IMR-90 (cell line): ENCODE results near the gene ANXA4. TPM values are rescaled to one million over a fixed set of nuclear protein-coding genes. Genes with fewer than 3 reads are reported as not detected.
"Not testable (repeated sequence)": the region's sequence is repeated elsewhere in the genome, so short reads cannot be mapped to it uniquely, and the experiment has no call there.

Experiments
- ATAC-seq: fragments of 200-7000 bp; cut with Tn5 transposase; 2 replicates; pipeline ENCODE4 v1.9.1; 2020; ENCODE audit warnings: low read depth, mild to moderate bottlenecking, moderate library complexity
- BruUV-seq: library from RNA; stranded (reverse); fragments of 400-500 nt; replicated peaks from 2 replicates; lab custom pipeline; 2021; lab: Mats Ljungman, UMichigan
- CTCF ChIA-PET: fragments of 300-600 bp; formaldehyde crosslinking; extraction: SDS; loops from one replicate; lab custom pipeline; 2021; ENCODE audit warnings: antibody characterized with exemption; lab: Yijun Ruan, JAX
- POLR2A ChIA-PET: fragments of 300-600 bp; sonication (Branson Sonifier 250); formaldehyde crosslinking; loops from one replicate; lab custom pipeline; 2022; ENCODE audit warnings: antibody characterized with exemption; ENCODE audit not compliant: unreplicated experiment; lab: Charles Lee
- DNase-seq: peaks from one replicate; pipeline ENCODE4 v3.0.0; 2013
- H2AFZ ChIP-seq: replicated peaks from 2 replicates; pipeline ENCODE3; 2013; ENCODE audit warnings: low read length, mild to moderate bottlenecking; ENCODE audit not compliant: poor library complexity
- H2AK5ac ChIP-seq: 2 replicates; pipeline ENCODE4 v1.6.1; 2013; ENCODE audit warnings: low read depth, low read length, inconsistent platforms
- H2AK9ac ChIP-seq: replicated peaks from 2 replicates; pipeline ENCODE3; 2013; ENCODE audit warnings: mild to moderate bottlenecking, low read depth, low read length, moderate library complexity; ENCODE audit not compliant: poor library complexity
- H2BK120ac ChIP-seq: 2 replicates; pipeline ENCODE4 v1.6.1; 2013; ENCODE audit warnings: low read depth, low read length, inconsistent platforms
- H2BK15ac ChIP-seq: 3 replicates; pipeline ENCODE4 v1.6.1; 2013; ENCODE audit warnings: low read depth, low read length, inconsistent platforms
- H2BK20ac ChIP-seq: 2 replicates; pipeline ENCODE4 v1.6.1; 2013; ENCODE audit warnings: low read depth, mild to moderate bottlenecking, inconsistent platforms, low read length, moderate library complexity
- H2BK5ac ChIP-seq: 2 replicates; pipeline ENCODE4 v1.6.1; 2013; ENCODE audit warnings: mild to moderate bottlenecking, low read depth, low read length, inconsistent platforms; ENCODE audit not compliant: poor library complexity, severe bottlenecking
- H3K14ac ChIP-seq: replicated peaks from 2 replicates; pipeline ENCODE4 v1.6.1; 2013; ENCODE audit warnings: low read depth, low read length, inconsistent platforms
- H3K18ac ChIP-seq: 2 replicates; pipeline ENCODE4 v1.6.1; 2013; ENCODE audit warnings: low read depth, low read length, control low read depth
- H3K23ac ChIP-seq: 2 replicates; pipeline ENCODE4 v1.6.1; 2013; ENCODE audit warnings: low read depth, low read length, inconsistent platforms
- H3K27ac ChIP-seq: 2 replicates; pipeline ENCODE4 v1.5.1; 2013; ENCODE audit warnings: mild to moderate bottlenecking, control low read depth, low read length; ENCODE audit not compliant: insufficient read depth
- H3K27me3 ChIP-seq: 2 replicates; pipeline ENCODE4 v1.6.1; 2013; ENCODE audit warnings: low read length; ENCODE audit not compliant: control insufficient read depth, insufficient read depth
- H3K36me3 ChIP-seq: 2 replicates; pipeline ENCODE4 v1.6.1; 2013; ENCODE audit warnings: low read length, mixed read lengths; ENCODE audit not compliant: control insufficient read depth, insufficient read depth
- H3K4ac ChIP-seq: 2 replicates; pipeline ENCODE4 v1.6.1; 2013; ENCODE audit warnings: low read depth, low read length, inconsistent platforms
- H3K4me1 ChIP-seq: 2 replicates; pipeline ENCODE4 v1.6.1; 2013; ENCODE audit warnings: low read length, mixed read lengths; ENCODE audit not compliant: control insufficient read depth, insufficient read depth
- H3K4me2 ChIP-seq: 2 replicates; pipeline ENCODE4 v1.6.1; 2013; ENCODE audit warnings: low read depth, mild to moderate bottlenecking, control low read depth, low read length, moderate library complexity
- H3K4me3 ChIP-seq: 2 replicates; pipeline ENCODE4 v1.5.1; 2013; ENCODE audit warnings: low read depth, mild to moderate bottlenecking, control low read depth, low read length, moderate library complexity; ENCODE audit not compliant: insufficient read depth
- H3K56ac ChIP-seq: 2 replicates; pipeline ENCODE4 v1.6.1; 2013; ENCODE audit warnings: low read length, inconsistent platforms; ENCODE audit not compliant: insufficient read depth; ENCODE audit errors: extremely low read depth
- H3K79me1 ChIP-seq, 2 experiments: 2 replicates each; pipeline ENCODE4 v1.6.1; 2013; ENCODE audit warnings: low read length in 2 of 2, inconsistent platforms in 1 of 2, low read depth in 1 of 2
- H3K9ac ChIP-seq: 2 replicates; pipeline ENCODE4 v1.6.1; 2013; ENCODE audit warnings: low read depth, low read length, control low read depth
- H3K9me1 ChIP-seq: 2 replicates; pipeline ENCODE4 v1.6.1; 2013; ENCODE audit warnings: low read length, inconsistent platforms; ENCODE audit not compliant: insufficient read depth
- H3K9me3 ChIP-seq: 2 replicates; pipeline ENCODE4 v1.6.1; 2013; ENCODE audit warnings: low read length; ENCODE audit not compliant: control insufficient read depth, insufficient read depth
- H4K20me1 ChIP-seq: 2 replicates; pipeline ENCODE4 v1.6.1; 2013; ENCODE audit warnings: low read length, inconsistent platforms; ENCODE audit not compliant: insufficient read depth
- H4K5ac ChIP-seq: 2 replicates; pipeline ENCODE4 v1.6.1; 2013; ENCODE audit warnings: mild to moderate bottlenecking, low read depth, low read length, control low read depth
- H4K8ac ChIP-seq, 2 experiments: 2 replicates each; pipeline ENCODE4 v1.6.1; 2013; ENCODE audit warnings: low read depth in 2 of 2, low read length in 2 of 2, control low read depth in 1 of 2, inconsistent platforms in 1 of 2
- H4K91ac ChIP-seq: 2 replicates; pipeline ENCODE4 v1.6.1; 2013; ENCODE audit warnings: low read depth, low read length, inconsistent platforms; ENCODE audit not compliant: insufficient read depth
- WGBS, 2 experiments: methylation state at CpG; one replicate each; pipeline versions ENCODE4 v1.1.5 to v1.1.7; 2013; ENCODE audit warnings: missing lambda C conversion rate in 2 of 2; ENCODE audit not compliant: insufficient read length in 1 of 2; ENCODE audit errors: extremely low coverage in 2 of 2; 5-methylcytosine and 5-hydroxymethylcytosine counted together
- dilution Hi-C: fragments of 300-500 bp; cut with HindIII; formaldehyde crosslinking; loops from one replicate; pipeline ENCODE4 v1.14.3; 2018; ENCODE audit warnings: low sequenced_read_pairs; ENCODE audit not compliant: unreplicated experiment
- in situ Hi-C: fragments of 300-500 bp; cut with MboI; formaldehyde crosslinking; loops from 3 replicates; pipeline ENCODE4 v1.14.3; 2019; ENCODE audit warnings: low sequenced_read_pairs, inconsistent platforms, mixed read lengths
- intact Hi-C: fragments of 100-400 bp; cut with micrococcal nuclease; formaldehyde crosslinking; loops from 2 replicates; pipeline ENCODE4 v1.10.0; 2022
- polyA plus RNA-seq, 3 experiments: library from polyadenylated mRNA; depleted of rRNA; stranded (reverse); fragments of >200 nt; gene quantifications; 2 replicates each; pipeline ENCODE4 v1.2.3, GENCODE V29; 2012; ENCODE audit warnings: low replicate concordance in 1 of 3
- total RNA-seq: library from RNA; depleted of rRNA; stranded (reverse); fragments of >200 nt; gene quantifications from 2 replicates; pipeline ENCODE4 v1.2.3, GENCODE V29; 2012

The ANXA4 gene
- total and polyA plus RNA-seq, 2 of the 4 experiments (the other 2 are of a cell fraction) = 22.2 to 72.0 TPM

- ATAC-seq, H3K4me2 ChIP-seq, intact Hi-C loops, BruUV-seq, H3K23ac ChIP-seq, H4K20me1 ChIP-seq, H3K4me1 ChIP-seq, H4K5ac ChIP-seq, H3K9ac ChIP-seq, H3K27ac ChIP-seq, H2BK15ac ChIP-seq, H3K79me1 ChIP-seq, H2BK20ac ChIP-seq, H3K27me3 ChIP-seq, H4K91ac ChIP-seq, H3K4me3 ChIP-seq, dilution Hi-C loops, H2BK5ac ChIP-seq, H3K14ac ChIP-seq, H3K56ac ChIP-seq, H2AK9ac ChIP-seq, H3K9me1 ChIP-seq, H2AFZ ChIP-seq, H3K36me3 ChIP-seq, DNase-seq, H2BK120ac ChIP-seq, H3K4ac ChIP-seq, H3K18ac ChIP-seq, in situ Hi-C loops, H4K8ac ChIP-seq, H3K9me3 ChIP-seq, H2AK5ac ChIP-seq: not testable (repeated sequence)
- ChIA-PET POLR2A (interaction anchor here (0.6 kb wide), 2 partner anchors 16 to 1513 kb away, joined by 3 to 6 read pairs; no protein-coding TSS in a partner anchor), CTCF (interaction anchor here (0.6 to 1.1 kb wide), 2 partner anchors 14 to 268 kb away, joined by 4 to 11 read pairs; no protein-coding TSS in a partner anchor)
- no CpG with 5 or more reads among the region's 4 CpGs for WGBS, 2 experiments
These were observed 60.9 kb downstream of the ANXA4 start for GRCh38 chr2:69802781-69803367.
